WTC11 (cell line): ENCODE measurements around the gene FHOD3. TPM values are rescaled to one million over a fixed set of nuclear protein-coding genes. Genes with fewer than 3 reads are reported as not detected.

ENCODE experiments used
- GRHL2 ChIP-seq: fragments of 250-450 bp; sonication (Bioruptor Pico); IDR thresholded peaks from 2 replicates; pipeline ENCODE4 v1.8.0; 2022; ENCODE audit warnings: mild to moderate bottlenecking, moderate library complexity; ENCODE audit not compliant: insufficient replicate concordance, severe bottlenecking
- OVOL2 ChIP-seq: fragments of 250-450 bp; sonication (Bioruptor Pico); IDR thresholded peaks from 2 replicates; pipeline ENCODE4 v1.9.0; 2021; ENCODE audit warnings: mild to moderate bottlenecking, borderline replicate concordance
- ZNF121 ChIP-seq: sonication (generic); formaldehyde crosslinking; IDR thresholded peaks from 2 replicates; pipeline ENCODE4 v1.8.0; 2023; ENCODE audit warnings: missing genetic modification reagents
- ZNF263 ChIP-seq: sonication (generic); formaldehyde crosslinking; IDR thresholded peaks from 2 replicates; pipeline ENCODE4 v1.8.1; 2022; ENCODE audit warnings: low read depth, mild to moderate bottlenecking, moderate library complexity, missing genetic modification reagents
- ZNF396 ChIP-seq: fragments of 250-450 bp; sonication (Bioruptor Pico); IDR thresholded peaks from 2 replicates; pipeline ENCODE4 v1.8.0; 2021; ENCODE audit warnings: mild to moderate bottlenecking, moderate library complexity, borderline replicate concordance
- total RNA-seq: library from RNA; stranded (reverse); gene quantifications from 3 replicates; pipeline ENCODE4 v1.2.3, GENCODE V29; 2021
- TF ChIP-seq, protein P1 (sequence below): sonication (generic); formaldehyde crosslinking; IDR thresholded peaks from 2 replicates; pipeline ENCODE4 v1.8.1; 2023; ENCODE audit warnings: mild to moderate bottlenecking, missing genetic modification reagents, borderline replicate concordance
- TF ChIP-seq, protein P2 (sequence below): sonication (generic); formaldehyde crosslinking; IDR thresholded peaks from 2 replicates; pipeline ENCODE4 v1.8.0; 2022; ENCODE audit warnings: missing genetic modification reagents
- TF ChIP-seq, protein P3 (sequence below): sonication (generic); formaldehyde crosslinking; IDR thresholded peaks from 2 replicates; pipeline ENCODE4 v1.8.1; 2023; ENCODE audit warnings: mild to moderate bottlenecking, missing genetic modification reagents
- TF ChIP-seq, protein P4 (sequence below): fragments of 250-450 bp; sonication (Bioruptor Pico); conservative IDR thresholded peaks from 2 replicates; pipeline ENCODE4 v1.9.0; 2021; ENCODE audit warnings: mild to moderate bottlenecking
- TF ChIP-seq, protein P5 (sequence below): sonication (generic); formaldehyde crosslinking; IDR thresholded peaks from 2 replicates; pipeline ENCODE4 v1.8.1; 2023; ENCODE audit warnings: mild to moderate bottlenecking, missing genetic modification reagents, moderate library complexity
- TF ChIP-seq, protein P6 (sequence below): sonication (generic); formaldehyde crosslinking; IDR thresholded peaks from 2 replicates; pipeline ENCODE4 v1.8.0; 2023; ENCODE audit warnings: mild to moderate bottlenecking, missing genetic modification reagents
- TF ChIP-seq, protein P7 (sequence below): sonication (generic); formaldehyde crosslinking; IDR thresholded peaks from 2 replicates; pipeline ENCODE4 v1.8.0; 2022; ENCODE audit warnings: mild to moderate bottlenecking, missing genetic modification reagents
- TF ChIP-seq, protein P8 (sequence below): sonication (generic); formaldehyde crosslinking; IDR thresholded peaks from 2 replicates; pipeline ENCODE4 v1.8.1; 2022; ENCODE audit warnings: missing genetic modification reagents, borderline replicate concordance

FHOD3 gene
- total RNA-seq, 1 experiment from 2014 or later = 3.8 TPM

DNA sequence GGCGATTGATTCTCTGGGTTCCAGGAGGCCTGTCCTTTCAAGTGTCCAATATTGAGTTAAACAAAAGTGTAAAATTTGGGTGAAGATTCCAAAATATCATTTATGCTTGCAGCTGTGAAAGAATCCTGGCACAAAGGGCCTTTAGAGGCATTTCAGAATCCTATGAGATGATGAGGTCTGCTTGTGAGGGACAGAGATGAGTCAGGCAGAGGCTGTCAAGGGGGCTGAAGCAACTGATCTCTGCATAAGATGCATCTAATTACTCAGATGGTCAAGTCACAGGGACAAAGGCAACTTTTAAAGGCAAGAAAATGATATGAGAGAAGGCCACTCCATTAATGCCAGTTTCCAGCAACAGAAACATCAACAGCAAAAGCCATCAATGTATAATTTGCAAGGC is 78.8 kb downstream of the FHOD3 start (continued):
- TF ChIP-seq, protein P1, sequence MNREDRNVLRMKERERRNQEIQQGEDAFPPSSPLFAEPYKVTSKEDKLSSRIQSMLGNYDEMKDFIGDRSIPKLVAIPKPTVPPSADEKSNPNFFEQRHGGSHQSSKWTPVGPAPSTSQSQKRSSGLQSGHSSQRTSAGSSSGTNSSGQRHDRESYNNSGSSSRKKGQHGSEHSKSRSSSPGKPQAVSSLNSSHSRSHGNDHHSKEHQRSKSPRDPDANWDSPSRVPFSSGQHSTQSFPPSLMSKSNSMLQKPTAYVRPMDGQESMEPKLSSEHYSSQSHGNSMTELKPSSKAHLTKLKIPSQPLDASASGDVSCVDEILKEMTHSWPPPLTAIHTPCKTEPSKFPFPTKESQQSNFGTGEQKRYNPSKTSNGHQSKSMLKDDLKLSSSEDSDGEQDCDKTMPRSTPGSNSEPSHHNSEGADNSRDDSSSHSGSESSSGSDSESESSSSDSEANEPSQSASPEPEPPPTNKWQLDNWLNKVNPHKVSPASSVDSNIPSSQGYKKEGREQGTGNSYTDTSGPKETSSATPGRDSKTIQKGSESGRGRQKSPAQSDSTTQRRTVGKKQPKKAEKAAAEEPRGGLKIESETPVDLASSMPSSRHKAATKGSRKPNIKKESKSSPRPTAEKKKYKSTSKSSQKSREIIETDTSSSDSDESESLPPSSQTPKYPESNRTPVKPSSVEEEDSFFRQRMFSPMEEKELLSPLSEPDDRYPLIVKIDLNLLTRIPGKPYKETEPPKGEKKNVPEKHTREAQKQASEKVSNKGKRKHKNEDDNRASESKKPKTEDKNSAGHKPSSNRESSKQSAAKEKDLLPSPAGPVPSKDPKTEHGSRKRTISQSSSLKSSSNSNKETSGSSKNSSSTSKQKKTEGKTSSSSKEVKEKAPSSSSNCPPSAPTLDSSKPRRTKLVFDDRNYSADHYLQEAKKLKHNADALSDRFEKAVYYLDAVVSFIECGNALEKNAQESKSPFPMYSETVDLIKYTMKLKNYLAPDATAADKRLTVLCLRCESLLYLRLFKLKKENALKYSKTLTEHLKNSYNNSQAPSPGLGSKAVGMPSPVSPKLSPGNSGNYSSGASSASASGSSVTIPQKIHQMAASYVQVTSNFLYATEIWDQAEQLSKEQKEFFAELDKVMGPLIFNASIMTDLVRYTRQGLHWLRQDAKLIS = no peak
- TF ChIP-seq, protein P2, sequence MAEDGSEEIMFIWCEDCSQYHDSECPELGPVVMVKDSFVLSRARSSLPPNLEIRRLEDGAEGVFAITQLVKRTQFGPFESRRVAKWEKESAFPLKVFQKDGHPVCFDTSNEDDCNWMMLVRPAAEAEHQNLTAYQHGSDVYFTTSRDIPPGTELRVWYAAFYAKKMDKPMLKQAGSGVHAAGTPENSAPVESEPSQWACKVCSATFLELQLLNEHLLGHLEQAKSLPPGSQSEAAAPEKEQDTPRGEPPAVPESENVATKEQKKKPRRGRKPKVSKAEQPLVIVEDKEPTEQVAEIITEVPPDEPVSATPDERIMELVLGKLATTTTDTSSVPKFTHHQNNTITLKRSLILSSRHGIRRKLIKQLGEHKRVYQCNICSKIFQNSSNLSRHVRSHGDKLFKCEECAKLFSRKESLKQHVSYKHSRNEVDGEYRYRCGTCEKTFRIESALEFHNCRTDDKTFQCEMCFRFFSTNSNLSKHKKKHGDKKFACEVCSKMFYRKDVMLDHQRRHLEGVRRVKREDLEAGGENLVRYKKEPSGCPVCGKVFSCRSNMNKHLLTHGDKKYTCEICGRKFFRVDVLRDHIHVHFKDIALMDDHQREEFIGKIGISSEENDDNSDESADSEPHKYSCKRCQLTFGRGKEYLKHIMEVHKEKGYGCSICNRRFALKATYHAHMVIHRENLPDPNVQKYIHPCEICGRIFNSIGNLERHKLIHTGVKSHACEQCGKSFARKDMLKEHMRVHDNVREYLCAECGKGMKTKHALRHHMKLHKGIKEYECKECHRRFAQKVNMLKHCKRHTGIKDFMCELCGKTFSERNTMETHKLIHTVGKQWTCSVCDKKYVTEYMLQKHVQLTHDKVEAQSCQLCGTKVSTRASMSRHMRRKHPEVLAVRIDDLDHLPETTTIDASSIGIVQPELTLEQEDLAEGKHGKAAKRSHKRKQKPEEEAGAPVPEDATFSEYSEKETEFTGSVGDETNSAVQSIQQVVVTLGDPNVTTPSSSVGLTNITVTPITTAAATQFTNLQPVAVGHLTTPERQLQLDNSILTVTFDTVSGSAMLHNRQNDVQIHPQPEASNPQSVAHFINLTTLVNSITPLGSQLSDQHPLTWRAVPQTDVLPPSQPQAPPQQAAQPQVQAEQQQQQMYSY = no peak
- TF ChIP-seq ZNF263 (CRISPR knock-in tag) = no peak
- TF ChIP-seq ZNF396 (CRISPR knock-in tag) = no peak
- TF ChIP-seq, protein P3, sequence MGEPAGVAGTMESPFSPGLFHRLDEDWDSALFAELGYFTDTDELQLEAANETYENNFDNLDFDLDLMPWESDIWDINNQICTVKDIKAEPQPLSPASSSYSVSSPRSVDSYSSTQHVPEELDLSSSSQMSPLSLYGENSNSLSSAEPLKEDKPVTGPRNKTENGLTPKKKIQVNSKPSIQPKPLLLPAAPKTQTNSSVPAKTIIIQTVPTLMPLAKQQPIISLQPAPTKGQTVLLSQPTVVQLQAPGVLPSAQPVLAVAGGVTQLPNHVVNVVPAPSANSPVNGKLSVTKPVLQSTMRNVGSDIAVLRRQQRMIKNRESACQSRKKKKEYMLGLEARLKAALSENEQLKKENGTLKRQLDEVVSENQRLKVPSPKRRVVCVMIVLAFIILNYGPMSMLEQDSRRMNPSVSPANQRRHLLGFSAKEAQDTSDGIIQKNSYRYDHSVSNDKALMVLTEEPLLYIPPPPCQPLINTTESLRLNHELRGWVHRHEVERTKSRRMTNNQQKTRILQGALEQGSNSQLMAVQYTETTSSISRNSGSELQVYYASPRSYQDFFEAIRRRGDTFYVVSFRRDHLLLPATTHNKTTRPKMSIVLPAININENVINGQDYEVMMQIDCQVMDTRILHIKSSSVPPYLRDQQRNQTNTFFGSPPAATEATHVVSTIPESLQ (CRISPR knock-in tag) = no peak
- TF ChIP-seq, protein P4, sequence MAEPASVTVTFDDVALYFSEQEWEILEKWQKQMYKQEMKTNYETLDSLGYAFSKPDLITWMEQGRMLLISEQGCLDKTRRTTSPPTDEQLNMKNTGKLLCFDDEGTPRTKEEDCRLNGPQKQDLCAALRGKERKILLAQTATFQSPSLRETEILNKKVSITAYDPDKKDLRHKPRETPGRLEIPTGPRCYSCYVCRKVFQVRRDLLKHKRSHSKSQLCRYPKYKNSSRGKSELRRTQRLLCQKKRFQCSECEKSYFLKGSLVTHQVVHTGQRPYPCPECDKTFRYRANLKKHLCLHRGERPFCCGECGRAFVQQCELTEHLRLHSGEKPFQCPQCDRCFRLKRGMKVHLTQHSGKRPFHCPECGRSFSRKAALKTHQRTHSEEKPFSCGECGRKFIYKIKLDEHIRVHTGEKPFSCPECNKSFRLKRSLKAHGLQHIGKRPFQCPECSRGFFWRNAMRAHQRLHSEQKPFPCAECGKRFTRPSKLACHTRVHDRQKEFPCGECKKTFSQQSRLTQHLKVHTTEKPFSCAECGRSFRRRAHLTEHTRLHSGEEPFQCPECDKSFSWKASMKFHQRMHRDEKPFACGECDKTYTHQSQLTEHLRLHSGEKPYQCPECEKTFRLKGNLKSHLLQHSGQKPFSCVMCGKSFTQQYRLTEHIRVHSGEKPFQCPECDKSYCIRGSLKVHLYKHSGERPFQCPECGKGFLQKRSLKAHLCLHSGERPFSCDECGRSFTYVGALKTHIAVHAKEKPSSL (CRISPR knock-in tag) = no peak
- TF ChIP-seq, protein P5, sequence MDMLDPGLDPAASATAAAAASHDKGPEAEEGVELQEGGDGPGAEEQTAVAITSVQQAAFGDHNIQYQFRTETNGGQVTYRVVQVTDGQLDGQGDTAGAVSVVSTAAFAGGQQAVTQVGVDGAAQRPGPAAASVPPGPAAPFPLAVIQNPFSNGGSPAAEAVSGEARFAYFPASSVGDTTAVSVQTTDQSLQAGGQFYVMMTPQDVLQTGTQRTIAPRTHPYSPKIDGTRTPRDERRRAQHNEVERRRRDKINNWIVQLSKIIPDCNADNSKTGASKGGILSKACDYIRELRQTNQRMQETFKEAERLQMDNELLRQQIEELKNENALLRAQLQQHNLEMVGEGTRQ (CRISPR knock-in tag) = no peak
- no peak for TF ChIP-seq ZNF121 (CRISPR knock-in tag)
- TF ChIP-seq, protein P6, sequence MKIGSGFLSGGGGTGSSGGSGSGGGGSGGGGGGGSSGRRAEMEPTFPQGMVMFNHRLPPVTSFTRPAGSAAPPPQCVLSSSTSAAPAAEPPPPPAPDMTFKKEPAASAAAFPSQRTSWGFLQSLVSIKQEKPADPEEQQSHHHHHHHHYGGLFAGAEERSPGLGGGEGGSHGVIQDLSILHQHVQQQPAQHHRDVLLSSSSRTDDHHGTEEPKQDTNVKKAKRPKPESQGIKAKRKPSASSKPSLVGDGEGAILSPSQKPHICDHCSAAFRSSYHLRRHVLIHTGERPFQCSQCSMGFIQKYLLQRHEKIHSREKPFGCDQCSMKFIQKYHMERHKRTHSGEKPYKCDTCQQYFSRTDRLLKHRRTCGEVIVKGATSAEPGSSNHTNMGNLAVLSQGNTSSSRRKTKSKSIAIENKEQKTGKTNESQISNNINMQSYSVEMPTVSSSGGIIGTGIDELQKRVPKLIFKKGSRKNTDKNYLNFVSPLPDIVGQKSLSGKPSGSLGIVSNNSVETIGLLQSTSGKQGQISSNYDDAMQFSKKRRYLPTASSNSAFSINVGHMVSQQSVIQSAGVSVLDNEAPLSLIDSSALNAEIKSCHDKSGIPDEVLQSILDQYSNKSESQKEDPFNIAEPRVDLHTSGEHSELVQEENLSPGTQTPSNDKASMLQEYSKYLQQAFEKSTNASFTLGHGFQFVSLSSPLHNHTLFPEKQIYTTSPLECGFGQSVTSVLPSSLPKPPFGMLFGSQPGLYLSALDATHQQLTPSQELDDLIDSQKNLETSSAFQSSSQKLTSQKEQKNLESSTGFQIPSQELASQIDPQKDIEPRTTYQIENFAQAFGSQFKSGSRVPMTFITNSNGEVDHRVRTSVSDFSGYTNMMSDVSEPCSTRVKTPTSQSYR (CRISPR knock-in tag) = no peak
- no peak for TF ChIP-seq GRHL2 (CRISPR knock-in tag)
- TF ChIP-seq OVOL2 (CRISPR knock-in tag) = no peak
- TF ChIP-seq, protein P7, sequence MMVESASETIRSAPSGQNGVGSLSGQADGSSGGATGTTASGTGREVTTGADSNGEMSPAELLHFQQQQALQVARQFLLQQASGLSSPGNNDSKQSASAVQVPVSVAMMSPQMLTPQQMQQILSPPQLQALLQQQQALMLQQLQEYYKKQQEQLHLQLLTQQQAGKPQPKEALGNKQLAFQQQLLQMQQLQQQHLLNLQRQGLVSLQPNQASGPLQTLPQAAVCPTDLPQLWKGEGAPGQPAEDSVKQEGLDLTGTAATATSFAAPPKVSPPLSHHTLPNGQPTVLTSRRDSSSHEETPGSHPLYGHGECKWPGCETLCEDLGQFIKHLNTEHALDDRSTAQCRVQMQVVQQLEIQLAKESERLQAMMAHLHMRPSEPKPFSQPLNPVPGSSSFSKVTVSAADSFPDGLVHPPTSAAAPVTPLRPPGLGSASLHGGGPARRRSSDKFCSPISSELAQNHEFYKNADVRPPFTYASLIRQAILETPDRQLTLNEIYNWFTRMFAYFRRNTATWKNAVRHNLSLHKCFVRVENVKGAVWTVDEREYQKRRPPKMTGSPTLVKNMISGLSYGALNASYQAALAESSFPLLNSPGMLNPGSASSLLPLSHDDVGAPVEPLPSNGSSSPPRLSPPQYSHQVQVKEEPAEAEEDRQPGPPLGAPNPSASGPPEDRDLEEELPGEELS = no peak
- TF ChIP-seq, protein P8, sequence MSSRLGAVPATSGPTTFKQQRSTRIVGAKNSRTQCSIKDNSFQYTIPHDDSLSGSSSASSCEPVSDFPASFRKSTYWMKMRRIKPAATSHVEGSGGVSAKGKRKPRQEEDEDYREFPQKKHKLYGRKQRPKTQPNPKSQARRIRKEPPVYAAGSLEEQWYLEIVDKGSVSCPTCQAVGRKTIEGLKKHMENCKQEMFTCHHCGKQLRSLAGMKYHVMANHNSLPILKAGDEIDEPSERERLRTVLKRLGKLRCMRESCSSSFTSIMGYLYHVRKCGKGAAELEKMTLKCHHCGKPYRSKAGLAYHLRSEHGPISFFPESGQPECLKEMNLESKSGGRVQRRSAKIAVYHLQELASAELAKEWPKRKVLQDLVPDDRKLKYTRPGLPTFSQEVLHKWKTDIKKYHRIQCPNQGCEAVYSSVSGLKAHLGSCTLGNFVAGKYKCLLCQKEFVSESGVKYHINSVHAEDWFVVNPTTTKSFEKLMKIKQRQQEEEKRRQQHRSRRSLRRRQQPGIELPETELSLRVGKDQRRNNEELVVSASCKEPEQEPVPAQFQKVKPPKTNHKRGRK (CRISPR knock-in tag) = no peak
